ENCODE measurements around the gene CPTP.

CPTP gene

GRCh38 chr1:1279028-1279427 is 45.6 kb upstream of the CPTP start:
- 95% methylated on average over 16 of the region's 17 CpGs for WGBS
- Histone ChIP-seq H3K9ac (ENCODE audit: low read length) (no peak overlapping the region), H3K4me3 (ENCODE audit: insufficient read depth in 1 of 2, low read depth in 1 of 2, low read length in 2 of 2) (no peak overlapping the region)

GRCh38 chr1:1280782-1281481 is 43.7 kb upstream of the CPTP start:
- WGBS: 88% methylated on average over 21 of the region's 21 CpGs
- Histone ChIP-seq H4K91ac (ENCODE audit: low read length) (no peak overlapping the region), H3K23ac (ENCODE audit: low read length in 2 of 2) (no peak overlapping the region), H3K27ac (ENCODE audit: low read length, poor library complexity, severe bottlenecking) (no peak overlapping the region), H3K4me1 (ENCODE audit: control insufficient read depth, insufficient read depth, low read depth, low read length) (peaks cover 24% of the 10 kb centered on the region), H2BK15ac (ENCODE audit: low read depth, poor library complexity, severe bottlenecking) (peak overlapping the region; percentile 29), H3K4ac (ENCODE audit: low read depth in 1 of 2, low read length in 2 of 2) (no peak overlapping the region), H2AFZ (ENCODE audit: low read depth, low read length) (no peak overlapping the region), H2BK12ac (ENCODE audit: low read length in 2 of 2) (no peak overlapping the region), H3K18ac (ENCODE audit: low read depth in 1 of 2, low read length in 2 of 2) (no peak overlapping the region), H4K8ac (ENCODE audit: low read length) (no peak overlapping the region), H2AK5ac (ENCODE audit: low read length, severe bottlenecking) (no peak overlapping the region), H3K9me3 (ENCODE audit: control insufficient read depth, low read length) (no peaks in the 10 kb centered on the region), H2BK120ac (ENCODE audit: low read depth, low read length) (no peak overlapping the region), H3K79me1 (replicated peaks; ENCODE audit: low read length, poor library complexity, severe bottlenecking) (no peaks in the 10 kb centered on the region), H3K4me2 (ENCODE audit: low read length, poor library complexity, severe bottlenecking) (no peak overlapping the region), H3K4me3 (ENCODE audit: insufficient read depth in 1 of 2, low read depth in 1 of 2, low read length in 2 of 2) (no peak overlapping the region), H3K36me3 (ENCODE audit: control insufficient read depth in 1 of 2, insufficient read depth in 2 of 2, low read depth in 1 of 2, low read length in 2 of 2) (no peaks in the 10 kb centered on the region), H3K27me3 (ENCODE audit: control insufficient read depth in 1 of 2, insufficient read depth in 1 of 2, low read length in 2 of 2) (peaks cover 0 to 15% of the 10 kb centered on the region in 2 experiments), H2BK5ac (ENCODE audit: low read depth, low read length, poor library complexity, severe bottlenecking) (no peak overlapping the region), H3K14ac (ENCODE audit: low read length in 2 of 2) (no peak overlapping the region), H3K9ac (ENCODE audit: low read length) (no peak overlapping the region)
- no peak for DNase-seq

More at GRCh38 chr1:1279028-1279427, 45.6 kb upstream of the CPTP start:
- H3K4ac ChIP-seq (ENCODE audit: low read depth in 1 of 2, low read length in 2 of 2): no peak overlapping the region
- no peak overlapping the region for H2AFZ ChIP-seq (ENCODE audit: low read depth, low read length)
- H3K79me1 ChIP-seq (replicated peaks; ENCODE audit: low read length, poor library complexity, severe bottlenecking): peaks cover 12% of the 10 kb centered on the region
- H2BK15ac ChIP-seq (ENCODE audit: low read depth, poor library complexity, severe bottlenecking): no peak overlapping the region
- H4K91ac ChIP-seq (ENCODE audit: low read length): no peak overlapping the region
- no peak for DNase-seq
- no peak overlapping the region for H4K8ac ChIP-seq (ENCODE audit: low read length)
- H3K27me3 ChIP-seq (ENCODE audit: control insufficient read depth in 1 of 2, insufficient read depth in 1 of 2, low read length in 2 of 2): no peaks in the 10 kb centered on the region
- no peak overlapping the region for H2AK5ac ChIP-seq (ENCODE audit: low read length, severe bottlenecking)
- peaks cover 0 to 4% of the 10 kb centered on the region in 2 experiments for H3K36me3 ChIP-seq (ENCODE audit: control insufficient read depth in 1 of 2, insufficient read depth in 2 of 2, low read depth in 1 of 2, low read length in 2 of 2)
- H3K4me1 ChIP-seq (ENCODE audit: control insufficient read depth, insufficient read depth, low read depth, low read length): peaks cover 39% of the 10 kb centered on the region
- no peak overlapping the region for H3K23ac ChIP-seq (ENCODE audit: low read length in 2 of 2)
- H2BK12ac ChIP-seq (ENCODE audit: low read length in 2 of 2): no peak overlapping the region
- no peak overlapping the region for H2BK5ac ChIP-seq (ENCODE audit: low read depth, low read length, poor library complexity, severe bottlenecking)
- H3K9me3 ChIP-seq (ENCODE audit: control insufficient read depth, low read length): no peaks in the 10 kb centered on the region
- no peak overlapping the region for H3K14ac ChIP-seq (ENCODE audit: low read length in 2 of 2)
- H2BK120ac ChIP-seq (ENCODE audit: low read depth, low read length): no peak overlapping the region
- no peak overlapping the region for H3K18ac ChIP-seq (ENCODE audit: low read depth in 1 of 2, low read length in 2 of 2)
- H3K27ac ChIP-seq (ENCODE audit: low read length, poor library complexity, severe bottlenecking): no peak overlapping the region
- H3K4me2 ChIP-seq (ENCODE audit: low read length, poor library complexity, severe bottlenecking): no peak overlapping the region

GRCh38 chr1:1281533-1282321 is 42.9 kb upstream of the CPTP start:
- H3K18ac ChIP-seq (ENCODE audit: low read depth in 1 of 2, low read length in 2 of 2): no peak overlapping the region
- no peak overlapping the region for H3K4me2 ChIP-seq (ENCODE audit: low read length, poor library complexity, severe bottlenecking)
- DNase-seq: peak; percentile 72
- peak overlapping the region; percentile 29 for H2BK15ac ChIP-seq (ENCODE audit: low read depth, poor library complexity, severe bottlenecking)
- no peak overlapping the region for H2AFZ ChIP-seq (ENCODE audit: low read depth, low read length)
- no peaks in the 10 kb centered on the region for H3K79me1 ChIP-seq (replicated peaks; ENCODE audit: low read length, poor library complexity, severe bottlenecking)
- WGBS: 74% methylated on average over 26 of the region's 26 CpGs
- no peak overlapping the region for H2BK5ac ChIP-seq (ENCODE audit: low read depth, low read length, poor library complexity, severe bottlenecking)
- no peak overlapping the region for H3K4ac ChIP-seq (ENCODE audit: low read depth in 1 of 2, low read length in 2 of 2)
- H4K8ac ChIP-seq (ENCODE audit: low read length): no peak overlapping the region
- no peak overlapping the region for H3K4me3 ChIP-seq (ENCODE audit: insufficient read depth in 1 of 2, low read depth in 1 of 2, low read length in 2 of 2)
- no peak overlapping the region for H3K27ac ChIP-seq (ENCODE audit: low read length, poor library complexity, severe bottlenecking)
- H3K9ac ChIP-seq (ENCODE audit: low read length): no peak overlapping the region
- H2BK12ac ChIP-seq (ENCODE audit: low read length in 2 of 2): no peak overlapping the region
- H2BK120ac ChIP-seq (ENCODE audit: low read depth, low read length): no peak overlapping the region
- H3K14ac ChIP-seq (ENCODE audit: low read length in 2 of 2): no peak overlapping the region
- no peak overlapping the region for H4K91ac ChIP-seq (ENCODE audit: low read length)
- H3K36me3 ChIP-seq (ENCODE audit: control insufficient read depth in 1 of 2, insufficient read depth in 2 of 2, low read depth in 1 of 2, low read length in 2 of 2): no peaks in the 10 kb centered on the region
- no peak overlapping the region for H2AK5ac ChIP-seq (ENCODE audit: low read length, severe bottlenecking)
- H3K27me3 ChIP-seq (ENCODE audit: control insufficient read depth in 1 of 2, insufficient read depth in 1 of 2, low read length in 2 of 2): peaks cover 0 to 23% of the 10 kb centered on the region in 2 experiments
- H3K4me1 ChIP-seq (ENCODE audit: control insufficient read depth, insufficient read depth, low read depth, low read length): peaks cover 21% of the 10 kb centered on the region
- H3K23ac ChIP-seq (ENCODE audit: low read length in 2 of 2): no peak overlapping the region
- no peaks in the 10 kb centered on the region for H3K9me3 ChIP-seq (ENCODE audit: control insufficient read depth, low read length)

- Histone ChIP-seq H3K23ac (ENCODE audit: low read length in 2 of 2) (no peak overlapping the region), H3K27ac (ENCODE audit: low read length, poor library complexity, severe bottlenecking) (no peak overlapping the region), H2AFZ (ENCODE audit: low read depth, low read length) (no peak overlapping the region), H2BK12ac (ENCODE audit: low read length in 2 of 2) (no peak overlapping the region), H2BK120ac (ENCODE audit: low read depth, low read length) (no peak overlapping the region), H3K4me1 (ENCODE audit: control insufficient read depth, insufficient read depth, low read depth, low read length) (peaks cover 21% of the 10 kb centered on the region), H3K79me1 (replicated peaks; ENCODE audit: low read length, poor library complexity, severe bottlenecking) (no peaks in the 10 kb centered on the region), H2BK5ac (ENCODE audit: low read depth, low read length, poor library complexity, severe bottlenecking) (no peak overlapping the region), H3K4ac (ENCODE audit: low read depth in 1 of 2, low read length in 2 of 2) (no peak overlapping the region), H3K4me3 (ENCODE audit: insufficient read depth in 1 of 2, low read depth in 1 of 2, low read length in 2 of 2) (no peak overlapping the region), H3K36me3 (ENCODE audit: control insufficient read depth in 1 of 2, insufficient read depth in 2 of 2, low read depth in 1 of 2, low read length in 2 of 2) (no peaks in the 10 kb centered on the region), H4K8ac (ENCODE audit: low read length) (no peak overlapping the region), H3K9ac (ENCODE audit: low read length) (no peak overlapping the region), H3K18ac (ENCODE audit: low read depth in 1 of 2, low read length in 2 of 2) (no peak overlapping the region), H4K91ac (ENCODE audit: low read length) (no peak overlapping the region), H3K4me2 (ENCODE audit: low read length, poor library complexity, severe bottlenecking) (no peak overlapping the region), H3K27me3 (ENCODE audit: control insufficient read depth in 1 of 2, insufficient read depth in 1 of 2, low read length in 2 of 2) (peaks cover 0 to 33% of the 10 kb centered on the region in 2 experiments), H3K14ac (ENCODE audit: low read length in 2 of 2) (no peak overlapping the region), H3K9me3 (ENCODE audit: control insufficient read depth, low read length) (no peaks in the 10 kb centered on the region), H2AK5ac (ENCODE audit: low read length, severe bottlenecking) (no peak overlapping the region), H2BK15ac (ENCODE audit: low read depth, poor library complexity, severe bottlenecking) (peak overlapping the region; percentile 52)
- DNase-seq: peak; percentile 33
- 85% methylated on average over 14 of the region's 14 CpGs for WGBS
These were observed 41.6 kb upstream of the CPTP start for GRCh38 chr1:1282998-1283397.
